ENCODE measurements around the gene AMIGO2. TPM values are rescaled to one million over a fixed set of nuclear protein-coding genes. Genes with fewer than 3 reads are reported as not detected.
A peak's percentile ranks its signal among the peaks of the same experiment; 100 is the strongest.
"Not testable (repeated sequence)": the region's sequence is repeated elsewhere in the genome, so short reads cannot be mapped to it uniquely, and the experiment has no call there.

The AMIGO2 gene
- total and polyA plus RNA-seq, 9 of the 15 experiments (the other 6 are each of a cell fraction or from before 2014, with no cell fraction given): 2.0 to 8.3 (median 3.8) TPM

- TF ChIP-seq PRDM10 (IDR thresholded peaks at IDR 0.05; ENCODE audit: partially characterized antibody): peak; percentile 24
- peak; percentile 60 for TF ChIP-seq TCF3 (CRISPR knock-in tag; IDR thresholded peaks at IDR 0.05)
- TF ChIP-seq RCOR1 (IDR thresholded peaks at IDR 0.05; ENCODE audit: borderline replicate concordance in 1 of 2, low read depth in 2 of 2, low read length in 2 of 2): peak in 1 of 2 experiments; percentile 41; a peak in 1 of 4 replicates
- TF ChIP-seq NCOR1 (IDR thresholded peaks at IDR 0.05): peak; percentile 35; the same call in 1 of the 2 replicates
- peak; percentile 71 for TF ChIP-seq ARID1B (IDR thresholded peaks at IDR 0.05)
- TF ChIP-seq CEBPB (tag; IDR thresholded peaks at IDR 0.05): no peak
- TF ChIP-seq ATF7 (IDR thresholded peaks at IDR 0.05): no peak
These were observed 27.5 kb downstream of the AMIGO2 start (continued) for GRCh38 chr12:47052274-47052673.

GRCh38 chr12:47051291-47051690 is 28.5 kb downstream of the AMIGO2 start:
- H3K4me2 ChIP-seq (ENCODE audit: insufficient read depth, low read length); H3K27ac ChIP-seq (ENCODE audit: extremely low read depth, low read depth, low read length); POLR2A ChIA-PET; H3K4me3 ChIP-seq; CTCF ChIA-PET (ENCODE audit: low intra/inter-chr PET ratio); in situ Hi-C loops (cut with MboI); H2AFZ ChIP-seq (ENCODE audit: low read depth, low read length); DNase-seq (ENCODE audit: extremely low read depth in 1 of 4, low spot score in 3 of 4); H3K9me3 ChIP-seq (replicated peaks; ENCODE audit: control insufficient read depth, insufficient read depth, low read depth, low read length); ATAC-seq; H3K79me2 ChIP-seq (ENCODE audit: control insufficient read depth, insufficient read depth, low read length); H3K4me1 ChIP-seq (replicated peaks in 1 of 2; ENCODE audit: control insufficient read depth in 2 of 2, insufficient read depth in 2 of 2, low read length in 2 of 2); H3K9me1 ChIP-seq (ENCODE audit: control insufficient read depth, insufficient read depth, low read length); FAIRE-seq; H3K27me3 ChIP-seq (ENCODE audit: control insufficient read depth in 2 of 2, insufficient read depth in 2 of 2, low read length in 2 of 2); BruUV-seq (replicated peaks); H3K9ac ChIP-seq (ENCODE audit: insufficient read depth in 1 of 2, low read depth in 2 of 2, low read length in 2 of 2); intact Hi-C loops (cut with micrococcal nuclease); H4K20me1 ChIP-seq (replicated peaks; ENCODE audit: control insufficient read depth, insufficient read depth, low read length); H3K36me3 ChIP-seq (ENCODE audit: control insufficient read depth, insufficient read depth, low read length): not testable (repeated sequence)
- 35% methylated on average over 3 of the region's 3 CpGs for WGBS (ENCODE audit: insufficient coverage, low coverage, missing lambda C conversion rate)
- TF ChIP-seq GABPA (tag; conservative IDR thresholded peaks at IDR 0.05; ENCODE audit: low read depth): 0 out of 2 replicates have a peak, but pooled peaks have one; percentile 24
- TF ChIP-seq TRIM28 (IDR thresholded peaks at IDR 0.05): peak; percentile 70; the same call in 1 of the 2 replicates
- peak; percentile 59; the same call in 1 of the 2 replicates for TF ChIP-seq CHAMP1 (IDR thresholded peaks at IDR 0.05)
- 0 out of 2 replicates have a peak, but pooled peaks have one; percentile 14 for TF ChIP-seq CBX5 (IDR thresholded peaks at IDR 0.05; ENCODE audit: borderline replicate concordance, low read depth)
- peak; percentile 25 for TF ChIP-seq ZNF280A (IDR thresholded peaks at IDR 0.05; ENCODE audit: low read depth, partially characterized antibody)
